Nephron progenitor cell (in vitro differentiated cells): Measurements from ENCODE around the gene PRSS58.
A peak's percentile ranks its signal among the peaks of the same experiment; 100 is the strongest.

Source experiments
- DNase-seq: peaks from one replicate; pipeline ENCODE4 v3.0.0; 2021
- H3K27ac Mint-ChIP-seq: 2 replicates; pipeline ENCODE4 v1.8.0; 2021; ENCODE audit warnings: mild to moderate bottlenecking, moderate library complexity, mixed read lengths
- H3K27me3 Mint-ChIP-seq: 2 replicates; pipeline ENCODE4 v1.8.0; 2021; ENCODE audit warnings: mild to moderate bottlenecking, low read depth, mixed read lengths; ENCODE audit not compliant: poor library complexity
- H3K36me3 Mint-ChIP-seq: 2 replicates; pipeline ENCODE4 v1.8.0; 2021; ENCODE audit warnings: low read depth, mixed read lengths
- H3K4me1 Mint-ChIP-seq: 2 replicates; pipeline ENCODE4 v1.8.0; 2021; ENCODE audit warnings: mixed read lengths
- H3K4me3 Mint-ChIP-seq: 2 replicates; pipeline ENCODE4 v1.8.0; 2021; ENCODE audit warnings: mild to moderate bottlenecking, moderate library complexity, mixed read lengths
- H3K9me3 Mint-ChIP-seq: 2 replicates; pipeline ENCODE4 v1.8.0; 2021; ENCODE audit warnings: mild to moderate bottlenecking, moderate library complexity, mixed read lengths
- CTCF ChIP-seq: fragments of 200-600 bp; sonication (generic); IDR thresholded peaks from 2 replicates; pipeline ENCODE4 v1.5.0; 2021; ENCODE audit warnings: antibody characterized with exemption

The PRSS58 gene

GRCh38 chr7:142248166-142249160 lies 9.4 kb downstream of the PRSS58 start:
- Mint-ChIP-seq H3K9me3 (no peaks in the 10 kb centered on the region), H3K27ac (no peak overlapping the region), H3K4me1 (no peaks in the 10 kb centered on the region), H3K27me3 (peaks cover 16% of the 10 kb centered on the region), H3K36me3 (no peaks in the 10 kb centered on the region), H3K4me3 (no peak overlapping the region)
- no peak for TF ChIP-seq CTCF
- DNase-seq, result no peak

- Mint-ChIP-seq H3K36me3 (no peaks in the 10 kb centered on the region), H3K9me3 (no peaks in the 10 kb centered on the region), H3K27ac (no peak overlapping the region), H3K4me3 (no peak overlapping the region), H3K27me3 (peaks cover 24% of the 10 kb centered on the region), H3K4me1 (no peaks in the 10 kb centered on the region)
- no peak for TF ChIP-seq CTCF
- no peak for DNase-seq
These were observed 14.0 kb downstream of the PRSS58 start for GRCh38 chr7:142243823-142244222.

DNA sequence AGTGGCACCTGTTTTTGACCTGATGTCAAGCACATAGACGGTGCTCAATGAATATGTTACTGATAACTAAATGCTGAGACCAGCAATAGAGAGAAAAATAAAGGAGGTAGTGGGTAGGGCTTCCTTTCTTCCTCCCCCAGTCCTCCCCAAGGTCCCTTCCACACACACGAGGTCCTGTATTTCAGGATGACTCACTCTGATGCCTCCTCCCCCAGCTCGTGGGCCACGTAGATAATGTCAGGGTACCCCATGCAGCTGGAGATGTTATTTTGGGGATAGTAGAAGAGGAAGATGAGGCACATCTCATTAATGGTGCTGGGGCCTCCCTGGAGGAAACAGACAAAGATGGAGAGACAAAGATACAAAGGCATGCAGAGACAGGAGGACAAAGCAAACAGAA lies 17.3 kb downstream of the PRSS58 start:
- Mint-ChIP-seq H3K4me1 (no peaks in the 10 kb centered on the region), H3K36me3 (no peaks in the 10 kb centered on the region), H3K4me3 (no peak overlapping the region), H3K27ac (no peak overlapping the region), H3K9me3 (no peaks in the 10 kb centered on the region), H3K27me3 (peaks cover 12% of the 10 kb centered on the region)
- DNase-seq, result no peak
- no peak for TF ChIP-seq CTCF

GRCh38 chr7:142231716-142232115 lies 26.1 kb downstream of the PRSS58 start:
- H3K27me3 Mint-ChIP-seq, result peaks cover 3% of the 10 kb centered on the region
- peak; percentile 45 for DNase-seq
- H3K4me1 Mint-ChIP-seq, result peaks cover 13% of the 10 kb centered on the region
- H3K4me3 Mint-ChIP-seq, result no peak overlapping the region
- H3K36me3 Mint-ChIP-seq, result no peaks in the 10 kb centered on the region
- H3K27ac Mint-ChIP-seq, result no peak overlapping the region
- H3K9me3 Mint-ChIP-seq, result no peaks in the 10 kb centered on the region
- TF ChIP-seq CTCF, result peak; percentile 32

GRCh38 chr7:142228537-142229104 lies 29.2 kb downstream of the PRSS58 start:
- Mint-ChIP-seq H3K4me1 (peaks cover 13% of the 10 kb centered on the region), H3K36me3 (no peaks in the 10 kb centered on the region), H3K27ac (no peak overlapping the region), H3K27me3 (peaks cover 8% of the 10 kb centered on the region), H3K9me3 (no peaks in the 10 kb centered on the region), H3K4me3 (no peak overlapping the region)
- no peak for TF ChIP-seq CTCF
- DNase-seq, result no peak
